ENCODE data around the gene NES.

GRCh38 chr1:156648951-156649350, 28.3 kb downstream of the NES start:
- TF ChIP-seq CTCF (IDR thresholded peaks at IDR 0.05; ENCODE audit: low read length) (no peak), EZH2 (IDR thresholded peaks at IDR 0.05; ENCODE audit: borderline replicate concordance, low read length) (no peak)
